ENCODE measurements around the gene EXOC4. TPM values are rescaled to one million over a fixed set of nuclear protein-coding genes. Genes with fewer than 3 reads are reported as not detected.

Gene EXOC4
- total and polyA plus RNA-seq, 7 donors: 7.6 to 63.0 (median 29.1) TPM

- no peak for ATAC-seq
- no peak for TF ChIP-seq CTCF (IDR thresholded peaks at IDR 0.05)
- Histone ChIP-seq H3K36me3 (ENCODE audit: insufficient read depth in 1 of 2, low read depth in 1 of 2) (no peaks in the 10 kb centered on the region), H3K27ac (no peak overlapping the region), H3K9me3 (no peaks in the 10 kb centered on the region), H3K4me1 (no peaks in the 10 kb centered on the region), H3K27me3 (ENCODE audit: insufficient read depth in 3 of 3, low read length in 2 of 3) (no peaks in the 10 kb centered on the region), H3K4me3 (no peak overlapping the region)
- intact Hi-C loops (cut with DNase I): no loop called here
- DNase-seq: no peak
Observed at GRCh38 chr7:133975130-133975529, 722.3 kb downstream of the EXOC4 start.

GRCh38 chr7:133976140-133976539, 723.3 kb downstream of the EXOC4 start:
- 94 to 98% (median 97%) methylated on average over 1 of the region's 1 CpG for WGBS, 3 donors
- intact Hi-C loops (cut with DNase I): no loop called here
- DNase-seq (no peak), ATAC-seq (no peak)
- Histone ChIP-seq H3K36me3 (ENCODE audit: insufficient read depth in 1 of 2, low read depth in 1 of 2) (peaks cover 0 to 2% of the 10 kb centered on the region in 2 donors), H3K27me3 (ENCODE audit: insufficient read depth in 3 of 3, low read length in 2 of 3) (no peaks in the 10 kb centered on the region), H3K4me1 (no peaks in the 10 kb centered on the region), H3K27ac (no peak overlapping the region), H3K4me3 (no peak overlapping the region), H3K9me3 (no peaks in the 10 kb centered on the region)
- TF ChIP-seq CTCF (IDR thresholded peaks at IDR 0.05): no peak

- H3K36me3 ChIP-seq (ENCODE audit: insufficient read depth in 1 of 2, low read depth in 1 of 2): peaks cover 0 to 2% of the 10 kb centered on the region in 2 donors
- no peaks in the 10 kb centered on the region for H3K4me1 ChIP-seq
- no peak overlapping the region for H3K27ac ChIP-seq
- DNase-seq (no peak), ATAC-seq (no peak)
- H3K27me3 ChIP-seq (ENCODE audit: insufficient read depth in 3 of 3, low read length in 2 of 3): no peaks in the 10 kb centered on the region
- WGBS, 3 donors: 65 to 75% (median 66%) methylated on average over 4 of the region's 4 CpGs
- no peak for TF ChIP-seq CTCF (IDR thresholded peaks at IDR 0.05)
- no peak overlapping the region for H3K4me3 ChIP-seq
- no peaks in the 10 kb centered on the region for H3K9me3 ChIP-seq
- intact Hi-C loops (cut with DNase I): no loop called here
Observed at GRCh38 chr7:133977409-133978274, 724.8 kb downstream of the EXOC4 start.

GRCh38 chr7:133978502-133979295, 725.8 kb downstream of the EXOC4 start:
- Histone ChIP-seq H3K36me3 (ENCODE audit: insufficient read depth in 1 of 2, low read depth in 1 of 2) (peaks cover 0 to 2% of the 10 kb centered on the region in 2 donors), H3K4me3 (no peak overlapping the region), H3K9me3 (no peaks in the 10 kb centered on the region), H3K4me1 (no peaks in the 10 kb centered on the region), H3K27ac (no peak overlapping the region), H3K27me3 (ENCODE audit: insufficient read depth in 3 of 3, low read length in 2 of 3) (no peaks in the 10 kb centered on the region)
- TF ChIP-seq CTCF (IDR thresholded peaks at IDR 0.05): no peak
- no peak for DNase-seq
- intact Hi-C loops (cut with DNase I): no loop called here
- ATAC-seq: no peak
- 54 to 66% (median 59%) methylated on average over 5 of the region's 5 CpGs for WGBS, 3 donors
